ENCODE data around the gene GLOD4. TPM values are rescaled to one million over a fixed set of nuclear protein-coding genes. Genes with fewer than 3 reads are reported as not detected.
"Not testable (repeated sequence)": the region's sequence is repeated elsewhere in the genome, so short reads cannot be mapped to it uniquely, and the experiment has no call there.

GLOD4 gene
- total RNA-seq, 1 donor from 2014 or later = 53.4 TPM

DNA sequence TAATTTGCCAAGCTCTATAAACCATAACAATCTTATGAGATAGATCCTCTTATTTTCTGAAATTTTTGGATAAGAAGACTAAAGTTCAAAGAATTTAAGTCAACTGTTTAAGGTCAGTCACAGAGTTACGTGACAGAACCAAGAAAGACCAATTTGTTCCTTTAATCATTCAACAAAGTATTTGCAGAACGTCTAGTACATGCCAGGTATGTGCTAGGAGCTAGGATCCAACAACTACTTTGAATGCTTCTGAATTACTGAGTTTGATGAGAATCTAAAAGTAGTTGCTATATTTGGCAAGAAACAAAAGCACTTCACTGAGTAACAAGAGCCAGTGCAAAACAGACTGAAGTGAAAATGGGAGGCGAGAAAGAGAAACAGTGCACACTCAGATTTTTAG, 15.0 kb downstream of the GLOD4 start:
- Mint-ChIP-seq H3K4me1 (ENCODE audit: low read depth) (no peaks in the 10 kb centered on the region), H3K27me3 (ENCODE audit: low read depth) (no peaks in the 10 kb centered on the region), H3K4me3 (ENCODE audit: unreplicated experiment) (no peak overlapping the region), H3K9me3 (ENCODE audit: low read depth) (no peaks in the 10 kb centered on the region), H3K36me3 (ENCODE audit: low read depth) (peaks cover 33% of the 10 kb centered on the region), H3K27ac (ENCODE audit: unreplicated experiment) (no peak overlapping the region)
- no peak for DNase-seq (ENCODE audit: low spot score)
- TF ChIP-seq, protein P1, sequence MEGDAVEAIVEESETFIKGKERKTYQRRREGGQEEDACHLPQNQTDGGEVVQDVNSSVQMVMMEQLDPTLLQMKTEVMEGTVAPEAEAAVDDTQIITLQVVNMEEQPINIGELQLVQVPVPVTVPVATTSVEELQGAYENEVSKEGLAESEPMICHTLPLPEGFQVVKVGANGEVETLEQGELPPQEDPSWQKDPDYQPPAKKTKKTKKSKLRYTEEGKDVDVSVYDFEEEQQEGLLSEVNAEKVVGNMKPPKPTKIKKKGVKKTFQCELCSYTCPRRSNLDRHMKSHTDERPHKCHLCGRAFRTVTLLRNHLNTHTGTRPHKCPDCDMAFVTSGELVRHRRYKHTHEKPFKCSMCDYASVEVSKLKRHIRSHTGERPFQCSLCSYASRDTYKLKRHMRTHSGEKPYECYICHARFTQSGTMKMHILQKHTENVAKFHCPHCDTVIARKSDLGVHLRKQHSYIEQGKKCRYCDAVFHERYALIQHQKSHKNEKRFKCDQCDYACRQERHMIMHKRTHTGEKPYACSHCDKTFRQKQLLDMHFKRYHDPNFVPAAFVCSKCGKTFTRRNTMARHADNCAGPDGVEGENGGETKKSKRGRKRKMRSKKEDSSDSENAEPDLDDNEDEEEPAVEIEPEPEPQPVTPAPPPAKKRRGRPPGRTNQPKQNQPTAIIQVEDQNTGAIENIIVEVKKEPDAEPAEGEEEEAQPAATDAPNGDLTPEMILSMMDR (IDR thresholded peaks at IDR 0.05) = no peak

DNA sequence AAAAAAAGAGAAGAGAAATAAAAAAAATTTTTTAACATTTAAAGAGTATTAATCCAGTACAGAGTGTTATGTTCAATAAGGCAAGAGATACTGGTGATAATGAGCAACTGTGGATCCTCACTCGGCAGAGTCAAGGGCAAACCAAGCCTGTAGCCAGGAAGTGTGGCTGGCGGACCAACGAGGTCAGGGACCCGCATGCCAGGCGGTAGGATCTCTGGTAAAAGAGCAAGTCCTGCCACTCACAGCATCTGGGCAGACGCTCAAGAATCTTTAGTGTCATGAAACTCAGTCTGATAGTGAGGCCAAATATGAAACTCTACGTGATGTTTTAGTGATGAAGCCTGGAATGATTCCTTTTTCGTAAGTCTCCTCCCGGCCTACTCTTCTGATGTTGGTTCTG, 21.7 kb downstream of the GLOD4 start:
- Mint-ChIP-seq H3K9me3 (ENCODE audit: low read depth) (no peaks in the 10 kb centered on the region), H3K4me3 (ENCODE audit: unreplicated experiment) (no peak overlapping the region), H3K27me3 (ENCODE audit: low read depth) (no peaks in the 10 kb centered on the region), H3K27ac (ENCODE audit: unreplicated experiment) (no peak overlapping the region), H3K36me3 (ENCODE audit: low read depth) (peaks cover 32% of the 10 kb centered on the region), H3K4me1 (ENCODE audit: low read depth) (no peaks in the 10 kb centered on the region)
- DNase-seq (ENCODE audit: low spot score) = no peak
- TF ChIP-seq, protein P1 (IDR thresholded peaks at IDR 0.05) = no peak

DNA sequence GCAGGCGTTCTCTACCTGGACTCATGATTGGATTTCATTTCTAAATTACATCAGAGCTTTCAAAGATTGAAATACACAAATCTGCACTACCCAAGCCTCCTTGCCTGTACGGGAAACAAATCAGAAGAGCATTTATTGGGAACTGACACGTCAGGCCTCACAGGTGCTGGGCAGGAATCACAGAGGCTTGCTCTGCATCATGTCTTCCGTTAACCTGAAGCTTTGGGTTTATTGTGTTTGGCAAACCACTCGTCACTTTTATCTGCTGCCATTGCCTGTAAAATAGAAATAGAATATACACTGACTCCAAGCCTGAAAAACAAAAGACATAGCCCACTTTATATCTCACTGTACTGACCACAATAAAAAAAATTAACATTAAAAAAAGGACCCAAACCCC, 22.1 kb downstream of the GLOD4 start:
- no peaks in the 10 kb centered on the region for H3K27me3 Mint-ChIP-seq (ENCODE audit: low read depth)

DNA sequence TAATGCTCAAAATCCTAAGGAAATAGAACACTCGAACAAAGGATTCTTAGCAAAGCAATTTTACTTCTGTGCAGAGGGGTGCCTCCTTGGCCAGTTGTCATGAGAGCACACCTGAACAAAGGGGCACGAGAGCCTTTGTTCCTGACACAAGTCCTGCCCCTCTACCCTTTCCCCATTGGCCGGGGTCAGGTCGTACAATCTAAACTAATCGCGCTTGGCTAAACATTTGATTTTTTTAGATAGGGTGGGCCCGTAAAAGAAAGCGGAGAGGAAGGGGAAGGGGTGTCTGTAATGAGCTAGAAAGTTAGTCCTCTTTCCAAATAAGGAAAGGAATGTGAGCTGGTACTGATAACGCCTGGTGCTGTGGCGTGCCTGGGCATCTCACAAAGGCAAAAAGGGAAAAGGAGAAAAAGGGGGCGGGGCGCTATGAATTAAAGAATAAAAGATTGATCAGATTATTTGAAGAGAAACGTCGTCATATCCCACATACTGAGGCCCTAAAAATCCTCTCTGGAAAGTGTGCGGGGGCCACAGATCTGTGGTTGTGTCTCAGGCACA, 26.0 kb downstream of the GLOD4 start:
- not testable (repeated sequence) for H3K27ac Mint-ChIP-seq (ENCODE audit: unreplicated experiment); H3K27me3 Mint-ChIP-seq (ENCODE audit: low read depth); H3K4me3 Mint-ChIP-seq (ENCODE audit: unreplicated experiment); DNase-seq (ENCODE audit: low spot score); H3K9me3 Mint-ChIP-seq (ENCODE audit: low read depth)
- peaks cover 19% of the 10 kb centered on the region for H3K36me3 Mint-ChIP-seq (ENCODE audit: low read depth)
- H3K4me1 Mint-ChIP-seq (ENCODE audit: low read depth) = peaks cover 11% of the 10 kb centered on the region

More for the DNA sequence above, 22.1 kb downstream of the GLOD4 start:
- no peak for DNase-seq (ENCODE audit: low spot score)
- no peaks in the 10 kb centered on the region for H3K9me3 Mint-ChIP-seq (ENCODE audit: low read depth)
- no peaks in the 10 kb centered on the region for H3K4me1 Mint-ChIP-seq (ENCODE audit: low read depth)
- no peak overlapping the region for H3K27ac Mint-ChIP-seq (ENCODE audit: unreplicated experiment)
- TF ChIP-seq, protein P1 (IDR thresholded peaks at IDR 0.05) = no peak
- H3K36me3 Mint-ChIP-seq (ENCODE audit: low read depth) = peaks cover 29% of the 10 kb centered on the region
- H3K4me3 Mint-ChIP-seq (ENCODE audit: unreplicated experiment) = no peak overlapping the region

DNA sequence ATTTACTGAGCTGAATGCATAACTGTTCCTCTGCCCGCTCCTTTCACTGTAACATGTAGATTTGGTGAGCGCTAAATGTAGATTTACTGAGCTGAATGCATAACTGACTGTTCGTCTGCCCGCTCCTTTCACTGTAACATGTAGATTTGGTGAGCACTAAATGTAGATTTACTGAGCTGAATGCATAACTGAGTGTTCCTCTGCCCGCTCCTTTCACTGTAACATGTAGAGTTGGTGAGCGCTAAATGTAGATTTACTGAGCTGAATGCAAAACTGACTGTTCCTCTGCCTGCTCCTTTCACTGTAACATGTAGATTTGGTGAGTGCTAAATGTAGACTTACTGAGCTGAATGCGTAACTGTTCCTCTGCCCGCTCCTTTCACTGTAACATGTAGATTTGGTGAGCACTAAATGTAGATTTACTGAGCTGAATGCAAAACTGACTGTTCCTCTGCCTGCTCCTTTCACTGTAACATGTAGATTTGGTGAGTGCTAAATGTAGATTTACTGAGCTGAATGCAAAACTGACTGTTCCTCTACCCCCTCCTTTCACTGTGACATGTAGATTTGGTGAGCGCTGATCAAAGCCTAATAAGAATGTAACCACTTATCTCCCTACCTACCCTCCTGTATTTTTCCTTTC, 26.6 kb downstream of the GLOD4 start:
- H3K9me3 Mint-ChIP-seq (ENCODE audit: low read depth); DNase-seq (ENCODE audit: low spot score); H3K4me3 Mint-ChIP-seq (ENCODE audit: unreplicated experiment); H3K27ac Mint-ChIP-seq (ENCODE audit: unreplicated experiment); H3K27me3 Mint-ChIP-seq (ENCODE audit: low read depth): not testable (repeated sequence)
- peaks cover 18% of the 10 kb centered on the region for H3K36me3 Mint-ChIP-seq (ENCODE audit: low read depth)
- H3K4me1 Mint-ChIP-seq (ENCODE audit: low read depth) = peaks cover 17% of the 10 kb centered on the region

DNA sequence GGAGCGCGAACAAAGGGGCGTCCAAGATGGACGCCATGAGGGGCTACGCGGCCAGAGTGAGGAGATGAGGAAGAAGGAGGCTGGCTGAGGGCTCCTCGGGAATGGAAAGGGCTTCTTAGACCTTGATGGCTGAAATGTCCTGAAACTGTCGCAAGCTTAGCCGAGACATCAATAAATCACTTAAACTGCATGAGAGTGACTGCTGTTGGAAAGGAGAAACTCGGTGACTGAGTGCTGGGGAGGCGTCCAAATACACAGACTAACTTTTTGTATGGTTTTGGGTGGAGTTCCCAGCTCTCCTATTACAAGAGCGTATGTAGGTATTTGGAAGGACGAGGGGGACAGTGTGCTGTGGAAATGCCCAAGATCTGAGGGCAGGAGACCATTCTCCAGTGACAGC, 28.7 kb downstream of the GLOD4 start:
- H3K36me3 Mint-ChIP-seq (ENCODE audit: low read depth) = peaks cover 8% of the 10 kb centered on the region
- no peaks in the 10 kb centered on the region for H3K27me3 Mint-ChIP-seq (ENCODE audit: low read depth)

More for the DNA sequence above, 28.7 kb downstream of the GLOD4 start:
- H3K4me3 Mint-ChIP-seq (ENCODE audit: unreplicated experiment) = peak overlapping the region; percentile 31
- DNase-seq (ENCODE audit: low spot score) = no peak
- H3K4me1 Mint-ChIP-seq (ENCODE audit: low read depth) = peaks cover 25% of the 10 kb centered on the region
- H3K27ac Mint-ChIP-seq (ENCODE audit: unreplicated experiment) = no peak overlapping the region
- TF ChIP-seq, protein P1 (IDR thresholded peaks at IDR 0.05) = no peak
- H3K9me3 Mint-ChIP-seq (ENCODE audit: low read depth) = no peaks in the 10 kb centered on the region

Data from chondrocyte (in vitro differentiated cells).